ENCODE results near the gene ZNF688. TPM values are rescaled to one million over a fixed set of nuclear protein-coding genes. Genes with fewer than 3 reads are reported as not detected.
A peak's percentile ranks its signal among the peaks of the same experiment; 100 is the strongest.

Gene ZNF688
- total and polyA plus RNA-seq, 9 of the 15 experiments (the other 6 are each of a cell fraction or from before 2014, with no cell fraction given): 0.48 to 12.9 (median 4.5) TPM

GRCh38 chr16:30532285-30533145 lies 39.0 kb downstream of the ZNF688 start:
- H3K27ac ChIP-seq (ENCODE audit: extremely low read depth, low read depth, low read length): no peak overlapping the region
- H3K4me3 ChIP-seq: no peak overlapping the region
- no peaks in the 10 kb centered on the region; the same call in 2 of the 3 replicates for H3K36me3 ChIP-seq (ENCODE audit: control insufficient read depth, insufficient read depth, low read length)
- H3K9ac ChIP-seq (ENCODE audit: insufficient read depth in 1 of 2, low read depth in 2 of 2, low read length in 2 of 2): peak overlapping the region in 1 of 2 experiments; percentile 80; a peak in 1 of 4 replicates
- no peaks in the 10 kb centered on the region for H4K20me1 ChIP-seq (replicated peaks; ENCODE audit: control insufficient read depth, insufficient read depth, low read length)
- ChIA-PET CTCF (ENCODE audit: low intra/inter-chr PET ratio) (interaction anchor here (0.8 kb wide), 1 partner anchor 96 kb away, joined by 3 read pairs; no protein-coding TSS in a partner anchor), POLR2A (no interaction called here)
- H3K9me3 ChIP-seq (replicated peaks; ENCODE audit: control insufficient read depth, insufficient read depth, low read depth, low read length): no peaks in the 10 kb centered on the region
- no peak overlapping the region for H2AFZ ChIP-seq (ENCODE audit: low read depth, low read length)
- no peak overlapping the region for H3K4me2 ChIP-seq (ENCODE audit: insufficient read depth, low read length)
- H3K9me1 ChIP-seq (ENCODE audit: control insufficient read depth, insufficient read depth, low read length): no peaks in the 10 kb centered on the region
- H3K4me1 ChIP-seq (replicated peaks in 1 of 2; ENCODE audit: control insufficient read depth in 2 of 2, insufficient read depth in 2 of 2, low read length in 2 of 2): peaks cover 22 to 64% of the 10 kb centered on the region in 2 experiments; a peak in 4 of 5 replicates
- no TSS peak for BruUV-seq (replicated peaks)
- no peak for ATAC-seq
- FAIRE-seq: no peak
- TF ChIP-seq ELF4 (CRISPR knock-in tag; IDR thresholded peaks at IDR 0.05): no peak
- TF ChIP-seq RBFOX2 (IDR thresholded peaks at IDR 0.05; ENCODE audit: low read depth, low read length): peak; percentile 24; the same call in 1 of the 2 replicates
- intact Hi-C loops (cut with micrococcal nuclease): loop anchor here (10.0 kb wide), 1 partner anchor 162 kb away; the partner anchor contains the start of gene SRCAP
- in situ Hi-C loops (cut with MboI): no loop called here
- H3K79me2 ChIP-seq (ENCODE audit: control insufficient read depth, insufficient read depth, low read length): peaks cover 36% of the 10 kb centered on the region
- no peak for DNase-seq (ENCODE audit: extremely low read depth in 1 of 4, low spot score in 3 of 4)
- 97% methylated on average over 27 of the region's 57 CpGs for WGBS (ENCODE audit: insufficient coverage, low coverage, missing lambda C conversion rate)
- H3K27me3 ChIP-seq (ENCODE audit: control insufficient read depth in 2 of 2, insufficient read depth in 2 of 2, low read length in 2 of 2): no peaks in the 10 kb centered on the region
